Thymus (tissue), 11 donors: Measurements from ENCODE around the gene CD27. TPM values are rescaled to one million over a fixed set of nuclear protein-coding genes. Genes with fewer than 3 reads are reported as not detected.
"Not testable (repeated sequence)": the region's sequence is repeated elsewhere in the genome, so short reads cannot be mapped to it uniquely, and the experiment has no call there.

Experiments used
- DNase-seq, 9 donors: peaks; one replicate each; pipeline ENCODE4 v3.0.0-alpha.2; 2013; ENCODE audit warnings: low spot score in 9 of 9, low read depth in 6 of 9, missing footprints in 1 of 9
- H3K27ac ChIP-seq, 2 donors: one replicate each; pipeline ENCODE4 v1.5.1; 2013; ENCODE audit warnings: control low read depth in 1 of 2, low read depth in 1 of 2, low read length in 1 of 2, mild to moderate bottlenecking in 1 of 2, moderate library complexity in 1 of 2
- H3K27me3 ChIP-seq, 2 donors: one replicate each; pipeline ENCODE4 v1.5.1; 2013; ENCODE audit warnings: low read length in 1 of 2; ENCODE audit not compliant: control insufficient read depth in 2 of 2, insufficient read depth in 1 of 2
- H3K36me3 ChIP-seq, 2 donors: one replicate each; pipeline ENCODE4 v1.5.1; 2013; ENCODE audit warnings: low read length in 1 of 2, mild to moderate bottlenecking in 1 of 2, moderate library complexity in 1 of 2; ENCODE audit not compliant: control insufficient read depth in 2 of 2, insufficient read depth in 2 of 2
- H3K4me1 ChIP-seq, 2 donors: one replicate each; pipeline ENCODE4 v1.5.1; 2013; ENCODE audit warnings: low read length in 2 of 2; ENCODE audit not compliant: control insufficient read depth in 2 of 2, insufficient read depth in 2 of 2
- H3K4me3 ChIP-seq, 2 donors: one replicate each; pipeline ENCODE4 v1.5.1; 2013; ENCODE audit warnings: low read length in 2 of 2, control low read depth in 1 of 2, mild to moderate bottlenecking in 1 of 2
- H3K9me3 ChIP-seq, 2 donors: one replicate each; pipeline ENCODE4 v1.5.1; 2013; ENCODE audit warnings: low read length in 1 of 2, mild to moderate bottlenecking in 1 of 2; ENCODE audit not compliant: control insufficient read depth in 2 of 2, insufficient read depth in 1 of 2
- WGBS: extraction: QIAGEN DNeasy Blood & Tissue Kit; methylation state at CpG from one replicate; pipeline ENCODE4 v1.1.7; 2013; 5-methylcytosine and 5-hydroxymethylcytosine counted together
- polyA plus RNA-seq: library from polyadenylated mRNA; stranded (reverse); fragments of 200-250 nt; gene quantifications from one replicate; pipeline ENCODE4 v1.2.3, GENCODE V29; 2013
- total RNA-seq: library from RNA; stranded (reverse); fragments of 120-200 nt; gene quantifications from one replicate; pipeline ENCODE4 v1.2.4, GENCODE V29; 2013
- donor health status: healthy.

CD27 gene
- total and polyA plus RNA-seq, 2 donors, result 42.3 to 75.4 TPM

- Histone ChIP-seq H3K36me3 (peaks cover 62 to 93% of the 10 kb centered on the region in 2 donors), H3K27me3 (no peaks in the 10 kb centered on the region), H3K4me1 (peaks cover 46 to 80% of the 10 kb centered on the region in 2 donors), H3K27ac (peak overlapping the region; percentile 91 to 98), H3K4me3 (peak overlapping the region; percentile 8 to 31), H3K9me3 (peaks cover 0 to 4% of the 10 kb centered on the region in 2 donors)
- peak in 3 of 9 donors; percentile 58 to 82 (median 61) for DNase-seq
- 64% methylated on average over 7 of the region's 7 CpGs for WGBS
Measured at GRCh38 chr12:6463216-6463615, 18.5 kb downstream of the CD27 start.

DNA sequence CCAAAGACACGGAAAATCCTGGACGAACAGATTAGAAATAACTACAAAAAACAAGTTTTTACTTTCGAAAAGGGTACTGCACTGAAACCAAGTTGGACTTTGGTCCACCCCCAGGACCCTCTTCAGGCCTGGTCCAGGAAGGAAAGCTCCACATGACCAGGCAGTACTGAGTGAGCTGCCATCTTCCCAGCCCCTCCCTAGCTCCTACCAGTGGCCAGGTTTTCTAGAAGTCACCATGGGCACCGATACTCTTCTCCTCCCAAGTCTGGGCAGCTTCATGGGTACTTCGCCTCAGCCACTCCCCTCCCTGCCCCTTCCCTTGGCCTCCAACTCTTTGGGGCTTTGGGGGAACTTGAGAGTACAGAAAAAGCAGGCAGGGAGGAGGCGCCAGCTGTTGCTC lies 19.1 kb downstream of the CD27 start:
- peaks cover 47 to 76% of the 10 kb centered on the region in 2 donors for H3K4me1 ChIP-seq
- H3K27ac ChIP-seq, result peak overlapping the region; percentile 91 to 98
- no peak for DNase-seq
- 97% methylated on average over 6 of the region's 6 CpGs for WGBS
- peaks cover 56 to 91% of the 10 kb centered on the region in 2 donors for H3K36me3 ChIP-seq
- peak overlapping the region; percentile 8 to 31 for H3K4me3 ChIP-seq
- H3K27me3 ChIP-seq, result no peaks in the 10 kb centered on the region
- peaks cover 0 to 4% of the 10 kb centered on the region in 2 donors for H3K9me3 ChIP-seq

DNA sequence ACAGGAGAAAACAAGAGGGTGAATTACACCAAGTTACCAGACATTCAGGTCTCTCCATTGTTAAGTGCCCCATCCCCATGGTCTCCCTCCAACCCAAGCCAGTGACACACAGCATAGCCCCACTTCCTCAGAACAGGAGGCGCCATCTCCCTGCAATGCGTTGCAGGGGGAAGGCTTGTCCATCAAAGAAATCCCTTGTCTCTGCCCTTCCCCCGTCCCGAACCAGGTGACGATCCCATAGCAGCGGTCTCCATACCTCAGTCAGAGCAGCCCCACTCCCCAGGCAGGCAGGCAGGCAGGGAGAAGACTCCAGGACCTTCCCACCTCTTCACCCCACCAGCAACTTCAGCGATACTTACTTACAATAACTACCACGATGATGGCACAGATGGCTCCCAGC lies 19.8 kb downstream of the CD27 start:
- Histone ChIP-seq H3K4me1 (peaks cover 53 to 78% of the 10 kb centered on the region in 2 donors), H3K9me3 (peaks cover 0 to 4% of the 10 kb centered on the region in 2 donors), H3K4me3 (no peak overlapping the region), H3K27me3 (no peaks in the 10 kb centered on the region), H3K36me3 (peaks cover 49 to 84% of the 10 kb centered on the region in 2 donors), H3K27ac (peak overlapping the region; percentile 91 to 98)
- 96% methylated on average over 8 of the region's 8 CpGs for WGBS
- no peak for DNase-seq

GRCh38 chr12:6465467-6466183 lies 20.9 kb downstream of the CD27 start:
- peaks cover 0 to 4% of the 10 kb centered on the region in 2 donors for H3K9me3 ChIP-seq
- H3K36me3 ChIP-seq, result peaks cover 44 to 73% of the 10 kb centered on the region in 2 donors
- H3K4me3 ChIP-seq, result no peak overlapping the region
- DNase-seq, result peak in 3 of 9 donors; percentile 56 to 82 (median 68)
- no peaks in the 10 kb centered on the region for H3K27me3 ChIP-seq
- peak overlapping the region in 1 of 2 donors; percentile 49 for H3K27ac ChIP-seq
- peaks cover 56 to 75% of the 10 kb centered on the region in 2 donors for H3K4me1 ChIP-seq
- WGBS, result 70% methylated on average over 6 of the region's 6 CpGs

DNA sequence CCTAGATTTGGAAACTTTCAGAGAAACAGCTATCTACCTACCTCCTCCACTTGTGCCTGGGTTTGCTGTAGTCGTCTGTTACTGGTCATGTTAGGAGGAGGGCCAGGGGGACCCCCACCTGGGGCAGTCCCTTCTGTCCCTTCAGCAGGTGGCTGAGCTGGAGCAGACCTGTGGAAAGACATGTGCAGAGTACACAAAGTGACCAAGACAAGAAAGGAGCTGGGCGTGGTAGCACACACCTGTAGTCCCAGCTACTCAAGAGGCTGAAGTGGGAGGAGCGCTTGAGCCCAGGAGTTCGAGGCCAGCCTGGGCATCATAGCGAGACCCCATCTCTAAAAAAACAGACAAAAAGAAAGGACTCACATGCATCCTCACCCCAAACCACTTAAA lies 21.4 kb downstream of the CD27 start:
- H3K9me3 ChIP-seq, result peaks cover 0 to 4% of the 10 kb centered on the region in 2 donors
- no peaks in the 10 kb centered on the region for H3K27me3 ChIP-seq
- 97% methylated on average over 5 of the region's 5 CpGs for WGBS
- H3K4me1 ChIP-seq, result peaks cover 51 to 72% of the 10 kb centered on the region in 2 donors
- no peak overlapping the region for H3K27ac ChIP-seq
- DNase-seq, result no peak
- peaks cover 39 to 68% of the 10 kb centered on the region in 2 donors for H3K36me3 ChIP-seq
- H3K4me3 ChIP-seq, result no peak overlapping the region

DNA sequence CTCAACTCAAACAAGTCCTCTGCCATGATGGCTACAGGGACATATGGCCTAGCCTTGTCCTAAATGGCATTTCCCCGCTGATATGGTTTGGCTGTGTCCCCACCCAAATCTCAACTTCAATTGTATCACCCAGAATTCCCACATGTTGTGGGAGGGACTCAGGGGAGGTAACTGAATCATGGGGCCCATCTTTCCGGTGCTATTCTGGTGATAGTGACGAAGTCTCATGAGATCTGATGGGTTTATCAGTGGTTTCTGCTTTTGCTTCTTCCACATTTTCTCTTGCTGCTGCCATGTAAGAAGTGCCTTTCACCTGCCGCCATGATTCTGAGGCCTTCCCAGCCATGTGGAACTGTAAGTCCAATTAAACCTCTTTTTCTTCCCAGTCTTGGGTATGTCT lies 22.0 kb downstream of the CD27 start:
- H3K9me3 ChIP-seq, H3K27me3 ChIP-seq, H3K27ac ChIP-seq, H3K4me3 ChIP-seq, DNase-seq: not testable (repeated sequence)
- Histone ChIP-seq H3K4me1 (peaks cover 48 to 70% of the 10 kb centered on the region in 2 donors), H3K36me3 (peaks cover 39 to 62% of the 10 kb centered on the region in 2 donors)
- 87% methylated on average over 4 of the region's 4 CpGs for WGBS

DNA sequence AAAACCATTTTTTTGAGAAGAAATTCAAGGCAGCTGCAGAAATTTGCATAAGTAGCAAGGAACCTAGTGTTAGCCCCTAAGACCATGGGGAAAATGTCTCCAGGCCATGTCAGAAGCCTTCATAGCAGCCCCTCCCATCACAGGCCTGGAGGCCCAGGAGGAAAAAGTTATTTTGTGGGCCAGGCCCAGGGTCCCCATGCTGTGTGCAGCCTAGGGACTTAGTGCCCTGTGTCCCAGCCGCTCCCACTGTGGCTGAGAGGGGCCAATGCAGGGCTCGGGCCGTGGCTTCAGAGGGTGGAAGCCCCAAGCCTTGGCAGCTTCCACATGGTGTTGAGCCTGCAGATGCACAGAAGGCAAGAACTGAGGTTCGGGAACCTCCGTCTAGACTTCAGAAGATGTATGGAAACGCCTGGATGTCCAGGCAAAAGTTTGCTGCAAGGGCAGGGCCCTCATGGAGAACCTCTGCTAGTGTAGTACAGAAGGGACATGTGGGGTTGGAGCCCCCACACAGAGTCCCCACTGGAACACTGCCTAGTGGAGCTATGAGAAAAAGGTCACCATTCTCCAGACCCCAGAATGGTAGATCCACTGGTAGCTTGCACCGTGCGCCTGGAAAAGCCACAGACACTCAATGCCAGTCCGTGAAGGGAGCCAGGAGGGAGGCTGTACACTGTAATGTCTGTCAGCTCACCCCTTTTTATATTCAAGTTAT lies 23.0 kb downstream of the CD27 start:
- not testable (repeated sequence) for H3K4me3 ChIP-seq, DNase-seq, H3K27ac ChIP-seq, H3K27me3 ChIP-seq, H3K9me3 ChIP-seq
- WGBS, result 98% methylated on average over 9 of the region's 9 CpGs
- H3K36me3 ChIP-seq, result peaks cover 36 to 52% of the 10 kb centered on the region in 2 donors
- H3K4me1 ChIP-seq, result peaks cover 42 to 60% of the 10 kb centered on the region in 2 donors

DNA sequence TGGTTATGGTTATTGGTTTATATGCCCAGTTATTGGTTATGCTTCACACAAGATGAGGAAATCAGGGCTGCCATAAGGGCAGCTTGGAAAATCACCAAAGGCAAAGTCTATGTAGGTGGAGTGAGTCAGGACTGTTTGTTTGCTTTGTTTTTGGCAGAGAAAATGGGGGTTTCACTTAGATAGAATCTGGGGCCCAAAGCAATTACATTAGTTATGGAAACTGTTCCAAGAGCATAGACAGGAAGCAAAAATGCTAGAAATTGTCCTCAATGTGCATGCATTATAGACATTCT lies 23.5 kb downstream of the CD27 start:
- peaks cover 31 to 47% of the 10 kb centered on the region in 2 donors for H3K36me3 ChIP-seq
- H3K4me3 ChIP-seq, result no peak overlapping the region
- no peak for DNase-seq
- peaks cover 0 to 4% of the 10 kb centered on the region in 2 donors for H3K9me3 ChIP-seq
- H3K27me3 ChIP-seq, result no peaks in the 10 kb centered on the region
- no peak overlapping the region for H3K27ac ChIP-seq
- H3K4me1 ChIP-seq, result peaks cover 37 to 55% of the 10 kb centered on the region in 2 donors

GRCh38 chr12:6469092-6469491 lies 24.3 kb downstream of the CD27 start:
- Histone ChIP-seq H3K4me3 (peak overlapping the region; percentile 76 to 85), H3K9me3 (peaks cover 0 to 4% of the 10 kb centered on the region in 2 donors), H3K4me1 (peaks cover 28 to 47% of the 10 kb centered on the region in 2 donors), H3K27me3 (no peaks in the 10 kb centered on the region), H3K36me3 (peaks cover 23 to 38% of the 10 kb centered on the region in 2 donors), H3K27ac (no peak overlapping the region)
- 90% methylated on average over 6 of the region's 6 CpGs for WGBS
- no peak for DNase-seq
